HG02571 (cell line): Measurements from ENCODE around the gene KIRREL3.

Experiments
- ATAC-seq: cut with Tn5 transposase; IDR thresholded peaks from one replicate; pipeline ENCODE4 v1.9.1; 2021; ENCODE audit warnings: mild to moderate bottlenecking, moderate library complexity; ENCODE audit not compliant: unreplicated experiment

The KIRREL3 gene

DNA sequence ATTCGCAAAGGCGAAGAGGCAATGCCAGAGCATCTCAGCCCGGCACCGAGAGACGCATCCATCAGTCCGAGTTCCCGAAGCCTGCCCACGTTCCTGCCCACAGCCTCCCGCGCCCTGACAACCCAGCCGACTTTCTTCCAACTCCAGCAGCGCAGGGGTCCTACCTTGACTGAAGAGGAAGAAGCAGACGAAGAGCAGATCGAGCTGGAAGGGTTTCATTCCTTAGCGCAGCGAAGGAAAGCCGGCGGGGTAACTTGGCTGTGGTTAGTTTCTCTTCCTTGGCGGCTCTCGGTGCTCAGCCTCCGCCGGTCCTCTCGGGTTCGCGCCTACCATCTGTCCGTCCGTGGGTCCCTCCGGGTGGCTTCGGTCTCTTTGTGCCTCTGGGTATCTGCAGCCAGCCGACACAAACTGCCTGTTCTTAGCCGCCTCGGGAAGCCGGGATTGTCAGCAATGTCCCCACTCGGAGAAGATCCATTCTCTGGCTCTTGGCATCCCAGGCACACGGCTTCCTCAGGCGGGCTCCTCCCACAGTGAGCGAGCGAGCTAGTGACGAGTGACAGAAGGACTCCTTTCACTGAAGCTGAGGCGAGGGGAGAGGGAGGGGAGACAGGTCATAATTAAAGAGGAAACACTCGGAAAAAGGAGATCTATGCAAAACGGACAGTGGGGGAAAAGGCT is at the start of gene KIRREL3:
Gene KIRREL3, minus strand, starts transcription at position 480 of the 678 bp plus-strand sequence.
- no peak for ATAC-seq

DNA sequence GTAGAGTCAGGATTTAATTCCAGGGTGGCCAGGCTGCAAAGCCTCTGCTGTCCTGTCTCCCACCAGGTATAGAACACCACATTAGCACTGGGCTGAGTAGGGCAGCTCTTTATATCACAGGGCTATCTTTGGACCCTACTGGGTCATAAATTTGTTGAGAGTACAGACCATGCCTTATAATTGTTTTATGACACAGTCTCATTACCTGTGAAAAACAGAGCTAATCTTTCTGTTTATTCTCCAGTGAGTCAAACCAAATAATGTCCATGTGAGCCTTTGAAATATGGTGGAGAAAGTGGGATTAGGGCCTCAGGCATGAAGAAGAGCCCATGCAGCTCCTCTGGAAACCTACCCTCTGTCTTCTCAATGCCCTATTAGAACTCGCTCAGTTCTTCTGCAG is 49.6 kb upstream of the KIRREL3 start:
- no peak for ATAC-seq

DNA sequence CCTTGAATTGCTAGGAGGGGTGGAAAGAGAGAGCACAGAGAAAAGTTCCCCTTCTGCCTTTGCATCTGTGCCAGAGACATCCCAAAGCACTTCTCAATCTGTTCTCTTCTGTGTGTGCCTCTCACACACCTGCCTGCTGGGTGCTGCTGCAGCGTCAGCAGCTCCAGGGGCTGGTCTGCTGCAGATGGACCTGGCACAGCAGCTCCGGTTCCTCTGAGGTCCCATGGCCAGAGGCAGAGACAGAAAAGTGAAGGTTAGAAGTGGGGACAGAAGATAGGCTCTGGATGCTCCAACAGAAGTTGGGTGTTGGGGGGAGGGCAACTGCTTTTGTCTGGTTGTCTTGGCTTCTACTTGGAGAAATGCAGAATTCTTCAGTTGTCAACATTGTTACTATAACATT is 48.9 kb upstream of the KIRREL3 start:
- no peak for ATAC-seq

DNA sequence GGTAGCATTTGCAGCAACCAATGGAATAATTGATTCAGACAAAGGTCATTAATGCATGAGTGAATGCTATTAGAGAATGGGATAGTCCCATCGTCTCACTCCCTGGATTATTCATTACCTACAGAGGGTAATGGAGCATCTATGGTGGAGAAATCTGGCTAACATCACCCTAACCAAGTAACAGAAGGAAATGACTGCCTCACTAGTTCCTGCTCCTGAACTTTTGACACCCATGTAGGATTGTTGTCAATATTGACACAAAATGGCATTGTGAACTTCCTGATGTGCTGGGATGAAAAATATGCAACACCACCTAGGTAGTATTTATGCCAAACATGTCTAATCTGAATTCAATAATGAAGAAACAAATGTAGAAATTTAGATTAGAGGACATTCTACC is 44.0 kb upstream of the KIRREL3 start:
- ATAC-seq: no peak

DNA sequence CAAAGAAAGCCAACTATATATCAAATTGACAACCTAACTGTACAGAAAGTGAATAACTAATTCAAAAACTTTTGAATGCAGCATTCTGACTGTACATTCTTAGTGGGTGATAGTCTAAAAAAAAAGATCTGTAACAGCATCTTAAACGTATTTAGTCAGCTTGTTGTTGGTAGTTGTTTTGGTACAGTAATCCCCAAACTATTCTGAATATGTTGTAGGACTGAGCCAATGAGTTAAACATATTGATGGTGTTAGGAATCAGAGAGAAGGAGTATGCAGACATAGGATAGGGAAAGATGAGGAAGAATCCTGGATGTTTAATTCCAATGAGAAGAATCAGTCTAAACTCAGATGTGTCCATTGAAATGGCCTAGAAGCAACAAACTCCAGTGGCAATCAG is 41.9 kb upstream of the KIRREL3 start:
- ATAC-seq: no peak

DNA sequence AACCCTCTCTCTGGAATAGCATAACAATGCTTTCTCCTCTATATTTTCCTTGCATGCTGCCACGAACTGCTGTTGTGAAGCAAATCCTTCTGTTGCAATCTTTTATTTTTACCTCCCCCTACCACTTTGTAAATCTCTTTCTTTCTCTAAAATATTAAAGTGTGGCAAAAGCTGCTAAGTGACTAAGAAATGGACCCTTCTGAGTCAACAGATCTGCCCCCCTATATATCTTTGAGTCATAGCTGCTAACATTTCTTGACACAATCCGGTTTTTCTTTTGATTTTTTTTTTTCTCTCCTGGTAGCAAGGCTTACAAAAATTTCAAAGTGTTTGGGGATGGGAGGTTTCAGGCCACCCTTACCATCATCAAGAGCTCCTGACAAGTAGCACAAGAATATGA is 39.0 kb upstream of the KIRREL3 start:
- ATAC-seq: no peak

- no peak for ATAC-seq
Observed at GRCh38 chr11:127037596-127037995, 37.0 kb upstream of the KIRREL3 start.

DNA sequence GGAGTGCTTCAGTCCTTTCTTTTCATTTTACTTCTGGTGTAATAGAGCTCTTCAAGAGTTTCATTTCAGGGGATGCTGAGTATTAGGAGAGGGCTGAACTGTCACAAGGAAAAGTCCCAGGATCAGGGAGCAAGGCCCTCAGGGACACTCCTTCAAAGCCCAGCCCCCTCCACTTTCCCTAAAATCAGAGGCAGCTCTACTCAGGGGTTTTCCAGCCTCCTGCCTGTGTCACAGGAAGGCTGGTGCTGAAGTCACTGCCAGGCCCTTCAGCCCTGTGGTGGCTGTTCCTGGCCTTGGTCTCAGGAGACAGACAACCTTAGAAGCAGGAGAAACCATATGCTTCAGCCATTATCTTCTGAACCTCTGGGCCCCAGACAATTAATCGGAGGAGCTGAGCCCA is 36.4 kb upstream of the KIRREL3 start:
- no peak for ATAC-seq

DNA sequence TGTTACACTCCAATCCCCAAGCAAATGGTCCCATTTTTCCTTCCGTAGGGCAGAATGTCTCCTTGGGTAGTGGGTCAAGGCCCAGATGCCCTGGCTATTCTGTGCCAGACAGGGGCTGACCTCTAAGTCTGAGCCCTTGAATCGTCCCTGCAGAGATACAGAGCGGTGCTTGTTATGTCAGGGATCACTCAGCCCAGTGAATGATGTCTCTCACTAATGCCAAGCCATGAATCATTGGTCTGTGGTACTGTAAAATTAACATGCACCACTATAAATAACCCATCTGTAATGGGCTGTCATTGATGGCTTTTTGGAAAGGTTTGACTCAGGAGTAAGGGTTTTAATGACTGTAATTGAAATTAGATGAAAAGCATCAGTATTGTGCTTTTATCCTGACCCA is 35.3 kb upstream of the KIRREL3 start:
- ATAC-seq: no peak

DNA sequence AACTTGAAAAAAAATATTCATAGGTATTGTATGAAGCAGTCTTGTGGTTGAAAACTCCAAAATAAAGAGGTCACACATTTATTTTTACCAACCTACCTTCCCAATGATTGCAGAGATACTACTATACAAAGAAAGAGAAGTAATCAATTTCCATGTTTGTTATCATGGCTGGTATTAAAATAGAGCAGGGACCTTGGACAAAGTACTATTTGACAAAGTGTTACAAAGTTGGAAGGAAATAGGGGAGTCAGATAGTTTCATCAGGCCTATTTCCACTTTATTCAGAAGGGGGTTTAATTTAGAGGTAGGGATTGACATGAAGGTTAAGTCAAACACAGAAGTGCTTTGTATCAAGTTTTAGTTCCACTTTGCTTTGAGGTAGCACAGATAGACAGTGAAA is 34.4 kb upstream of the KIRREL3 start:
- ATAC-seq: no peak

DNA sequence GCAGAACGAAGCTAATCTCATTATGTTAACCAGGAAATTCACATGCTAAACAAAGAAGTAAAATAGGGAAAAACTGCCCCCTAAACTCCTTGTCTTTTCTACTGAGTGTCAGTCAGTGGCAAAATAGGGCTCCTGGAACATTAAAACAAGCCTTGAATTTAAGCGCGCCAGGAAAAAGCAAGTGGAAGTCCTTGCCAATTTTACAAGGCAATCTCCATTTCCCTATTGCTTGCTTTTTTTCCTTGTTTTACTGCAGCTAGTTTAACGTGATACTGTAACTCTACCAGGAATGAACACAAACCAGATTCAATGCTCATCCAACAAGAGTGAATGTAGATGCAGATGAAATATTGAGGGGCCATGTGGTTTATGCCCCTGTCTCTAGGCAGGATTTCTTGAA is 28.1 kb upstream of the KIRREL3 start:
- ATAC-seq: no peak

DNA sequence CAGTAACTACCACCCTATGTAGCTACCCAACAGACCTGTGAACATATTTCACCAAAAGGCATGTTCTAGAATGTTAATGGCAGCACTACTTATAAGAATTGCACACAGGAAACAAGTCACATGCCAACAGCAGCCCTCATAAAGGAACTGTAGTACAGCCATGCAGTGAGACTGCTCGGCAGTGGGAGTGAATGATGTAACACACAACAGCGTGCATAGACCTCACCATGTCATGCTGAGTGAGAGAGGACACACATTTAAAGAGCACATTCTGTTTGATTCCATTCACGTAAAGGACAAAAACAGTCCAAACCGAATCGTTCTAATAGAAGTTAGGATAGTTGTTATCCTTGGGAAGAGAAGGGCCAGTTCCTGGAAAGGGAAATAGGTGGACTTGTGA is 27.2 kb upstream of the KIRREL3 start:
- no peak for ATAC-seq

GRCh38 chr11:127027000-127027399 is 26.4 kb upstream of the KIRREL3 start:
- no peak for ATAC-seq

DNA sequence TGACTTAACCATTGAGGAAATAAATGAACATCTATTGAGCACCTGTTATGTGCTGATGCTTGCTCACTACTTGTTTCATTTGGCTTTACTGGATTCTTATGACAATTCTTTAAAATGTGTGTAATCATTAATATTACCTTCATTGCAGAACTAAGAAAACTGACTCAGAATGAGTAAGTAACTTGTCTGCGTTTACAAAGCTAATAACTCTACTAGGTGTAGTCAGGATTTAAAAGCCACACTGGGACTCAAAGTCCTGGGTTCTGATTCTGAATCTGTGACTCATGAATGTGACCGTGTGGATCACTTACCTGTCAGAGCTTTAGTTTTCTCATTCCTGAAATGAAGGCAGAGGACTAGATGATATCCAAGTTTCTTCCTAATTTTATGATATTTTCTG is 23.4 kb upstream of the KIRREL3 start:
- no peak for ATAC-seq

DNA sequence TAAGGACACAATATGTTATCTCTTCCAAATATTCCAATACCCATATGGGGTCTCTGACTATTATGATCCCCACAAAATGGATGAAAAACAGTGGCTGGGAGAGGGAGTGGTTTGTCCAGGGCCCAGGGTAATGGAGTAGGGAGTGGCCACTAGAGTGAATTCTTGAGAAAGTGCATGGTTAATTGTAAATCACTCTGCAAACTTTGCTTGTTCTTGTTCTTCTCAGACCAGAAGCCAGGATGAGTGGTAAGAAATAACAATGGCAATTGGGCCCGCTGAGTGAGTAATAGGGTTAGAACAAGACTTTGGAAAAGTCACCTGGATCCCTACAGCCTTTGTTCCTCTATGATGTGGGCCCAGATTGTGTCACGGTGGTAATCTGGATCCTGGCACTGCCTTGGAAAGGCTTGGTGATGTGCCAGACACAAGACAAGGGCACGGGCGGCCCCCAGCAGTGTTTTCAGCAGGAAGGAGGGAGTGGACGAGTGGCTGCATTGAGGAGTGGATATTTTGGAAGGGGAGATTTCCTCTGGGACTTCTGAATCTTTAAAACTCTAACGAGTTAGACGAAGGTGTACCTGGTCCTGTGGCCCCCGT is 18.2 kb upstream of the KIRREL3 start:
- no peak for ATAC-seq

- ATAC-seq: no peak
Observed at GRCh38 chr11:127017482-127017881, 16.9 kb upstream of the KIRREL3 start.

GRCh38 chr11:127013550-127013949 is 13.0 kb upstream of the KIRREL3 start:
- no peak for ATAC-seq

- no peak for ATAC-seq
Observed at GRCh38 chr11:127006311-127006710, 5.7 kb upstream of the KIRREL3 start.

DNA sequence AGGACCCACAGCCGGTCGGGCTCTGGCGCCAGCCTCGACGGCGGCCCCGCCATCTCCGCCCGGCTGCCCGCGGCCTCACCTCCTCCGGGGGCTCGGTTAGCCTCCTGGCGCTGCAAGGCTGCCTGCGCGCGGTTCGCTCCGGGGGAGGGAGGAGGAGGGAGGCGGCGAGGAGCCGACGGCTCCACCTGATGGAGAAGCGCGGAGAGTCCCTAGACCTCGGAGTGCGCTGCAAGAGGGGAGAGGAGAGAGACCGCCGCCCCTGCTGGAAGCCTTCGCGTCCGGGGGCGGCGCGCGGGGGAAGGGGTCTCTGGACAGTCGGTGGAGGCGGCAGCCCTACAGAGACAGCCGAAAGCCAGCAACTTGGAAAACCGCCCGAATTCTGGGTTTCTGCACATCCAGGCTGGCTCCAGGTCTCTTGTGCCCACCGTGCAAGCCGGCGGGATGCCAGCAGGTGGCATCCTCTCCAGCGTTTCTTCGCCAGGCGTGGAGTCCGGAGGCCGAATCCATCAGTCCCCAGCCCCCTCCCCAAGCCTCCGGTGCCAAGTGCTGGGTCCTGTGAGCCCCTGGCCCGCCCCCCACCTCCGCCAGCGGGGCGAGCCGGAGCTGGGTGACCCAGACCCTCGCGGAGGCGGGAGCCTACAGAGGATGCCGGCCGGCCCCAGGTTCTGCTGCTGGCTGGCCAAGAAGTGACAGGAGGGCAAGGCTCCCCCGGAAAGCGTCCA is 2.9 kb upstream of the KIRREL3 start:
- ATAC-seq: no peak

DNA sequence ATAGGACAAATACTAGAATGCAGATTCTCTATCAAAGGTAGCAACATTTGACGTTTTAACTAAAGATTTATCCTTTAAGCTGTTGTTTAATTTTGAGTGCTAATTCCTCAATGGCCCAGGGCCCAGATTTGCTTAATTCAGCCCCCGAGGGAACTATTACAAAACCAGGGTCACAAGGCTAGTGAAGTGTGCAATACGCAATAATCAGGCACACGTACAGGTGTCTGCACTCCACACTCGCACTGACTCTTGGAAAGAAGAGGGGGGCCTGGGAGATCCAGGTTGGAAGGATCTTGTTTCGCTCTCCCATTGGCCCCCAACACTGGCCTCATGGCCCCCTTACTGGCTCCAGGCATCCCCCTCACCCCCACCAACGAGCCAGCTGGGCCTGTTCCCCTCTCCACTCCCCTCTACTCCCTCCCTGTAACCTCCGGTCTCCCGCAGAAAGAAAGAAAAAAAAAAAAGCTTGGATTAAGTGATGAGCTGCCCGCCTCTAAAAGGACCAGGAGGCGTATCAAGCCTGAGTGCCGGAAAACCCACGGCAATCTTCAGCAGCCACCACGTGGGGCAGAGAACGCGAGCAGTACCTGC is 2.2 kb upstream of the KIRREL3 start:
- no peak for ATAC-seq

DNA sequence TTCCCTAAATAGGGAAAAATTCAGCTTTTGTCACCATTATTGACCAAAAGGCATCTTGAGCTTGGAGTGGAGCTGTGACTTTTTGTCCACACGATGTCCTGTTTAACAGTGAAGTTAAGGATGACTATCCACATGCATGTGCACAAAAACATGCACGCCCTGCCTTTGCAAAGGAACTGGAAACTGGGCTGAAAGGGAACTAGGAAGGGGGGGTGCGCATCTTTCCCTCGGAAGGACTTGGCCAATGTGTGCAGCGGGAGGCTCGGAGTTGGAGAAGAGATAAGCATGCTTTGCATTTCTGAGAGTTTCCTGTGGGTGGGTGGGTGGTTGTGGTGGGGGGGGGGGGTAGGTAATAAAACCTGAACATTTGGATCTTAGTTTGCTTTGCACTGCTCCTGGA is 411 bp upstream of the KIRREL3 start:
- ATAC-seq: no peak

DNA sequence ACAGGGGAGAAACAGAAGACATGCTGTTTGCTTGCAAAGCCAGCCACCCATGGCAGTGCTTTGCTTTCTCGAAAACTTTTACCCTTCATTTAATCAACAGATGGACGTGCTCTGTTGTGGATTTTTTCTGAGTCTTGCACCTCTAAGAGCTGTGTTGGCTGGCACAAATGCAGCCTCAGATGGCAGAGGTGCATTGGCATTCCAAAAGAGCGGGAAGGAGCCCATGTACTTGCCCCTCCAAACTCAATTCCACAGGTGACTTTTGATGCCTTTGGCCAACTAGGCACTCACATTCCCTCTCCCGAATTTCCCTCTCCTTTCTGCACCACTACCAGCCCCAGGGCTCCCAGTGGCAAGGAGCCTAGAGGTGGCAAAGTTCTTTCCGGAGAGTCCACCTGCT is 1.2 kb downstream of the KIRREL3 start:
- ATAC-seq: no peak
